Uterus (tissue), 4 donors: Measurements from ENCODE around the gene RPS24. TPM values are rescaled to one million over a fixed set of nuclear protein-coding genes. Genes with fewer than 3 reads are reported as not detected.

Experiments used
- DNase-seq, 2 donors: peaks; one replicate each; pipeline ENCODE4 v3.0.0-alpha.2; 2019 to 2020
- H3K27ac ChIP-seq, 2 donors: fragments of 200-600 bp; sonication (generic); 1 replicate in 1 of 2; 2 replicates in 1 of 2; pipeline ENCODE4 v1.5.1; 2016 to 2018
- H3K27me3 ChIP-seq, 2 donors: fragments of 200-600 bp; sonication (generic); one replicate each; pipeline ENCODE4 v1.5.1; 2018 to 2019; ENCODE audit warnings: control low read depth in 1 of 2
- H3K36me3 ChIP-seq, 2 donors: fragments of 200-600 bp; sonication (generic); one replicate each; pipeline ENCODE4 v1.5.1; 2019; ENCODE audit warnings: control low read depth in 1 of 2
- H3K4me1 ChIP-seq, 2 donors: fragments of 200-600 bp; sonication (generic); one replicate each; pipeline ENCODE4 v1.5.1; 2018 to 2019; ENCODE audit warnings: control low read depth in 1 of 2
- H3K4me3 ChIP-seq, 2 donors: fragments of 200-600 bp; sonication (generic); 1 replicate in 1 of 2; 2 replicates in 1 of 2; pipeline ENCODE4 v1.5.1; 2018 to 2019; ENCODE audit warnings: mild to moderate bottlenecking in 1 of 2
- H3K9me3 ChIP-seq, 2 donors: fragments of 200-600 bp; sonication (generic); one replicate each; pipeline ENCODE4 v1.5.1; 2019; ENCODE audit warnings: control low read depth in 1 of 2
- CTCF ChIP-seq, 4 experiments: fragments of 200-600 bp in 2 of 4; fragments of 450-650 bp in 2 of 4; sonication (generic) in 2 of 4; IDR thresholded peaks; one replicate each; pipeline ENCODE4 v1.5.1; 2016 to 2019; ENCODE audit warnings: antibody characterized with exemption in 4 of 4, mild to moderate bottlenecking in 2 of 4, moderate library complexity in 1 of 4
- POLR2A ChIP-seq, 2 donors: fragments of 450-650 bp; IDR thresholded peaks; one replicate each; pipeline ENCODE4 v1.6.1; 2016; ENCODE audit warnings: antibody characterized with exemption in 2 of 2, mild to moderate bottlenecking in 1 of 2, moderate library complexity in 1 of 2
- intact Hi-C: fragments of 100-400 bp; cut with DNase I; formaldehyde crosslinking; loops from one replicate; pipeline ENCODE4 v1.15.1; 2023; ENCODE audit warnings: low total_unique reads
- total RNA-seq, 4 donors: library from RNA; depleted of rRNA in 3 of 4; stranded (reverse); fragments of >200 nt in 3 of 4; gene quantifications; one replicate each; pipeline versions ENCODE4 v1.1.0 to v1.2.4, GENCODE V29; 2014 to 2023
- donor health status: DM: yes; HTN: yes; CAD: no.

RPS24 gene
- total RNA-seq, 4 donors from 2014 or later, result 1,764 to 3,381 (median 2,593) TPM

GRCh38 chr10:78028438-78029268 lies 5.0 kb upstream of the RPS24 start:
- peak overlapping the region; percentile 74 to 88 for H3K27ac ChIP-seq
- no peaks in the 10 kb centered on the region for H3K27me3 ChIP-seq
- peak overlapping the region; percentile 79 to 95 for H3K4me3 ChIP-seq
- no peaks in the 10 kb centered on the region for H3K9me3 ChIP-seq
- H3K4me1 ChIP-seq, result peaks cover 0 to 5% of the 10 kb centered on the region in 2 donors
- no peak for TF ChIP-seq CTCF (IDR thresholded peaks at IDR 0.05)
- TF ChIP-seq POLR2A (IDR thresholded peaks at IDR 0.05), result no peak
- no peak for DNase-seq
- H3K36me3 ChIP-seq, result no peaks in the 10 kb centered on the region
- intact Hi-C loops, result loop anchor here (5.0 kb wide), 1 partner anchor 181 kb away; no protein-coding TSS in a partner anchor

GRCh38 chr10:78029269-78030226 lies 4.1 kb upstream of the RPS24 start, which contains the start of gene POLR3A:
TSS of gene POLR3A (minus strand) at chr10:78029515. CDS start at chr10:78029407, 108 bp downstream.
- H3K36me3 ChIP-seq, result no peaks in the 10 kb centered on the region
- intact Hi-C loops, result loop anchor here (5.0 kb wide), 1 partner anchor 182 kb away; no protein-coding TSS in a partner anchor
- H3K4me1 ChIP-seq, result peaks cover 2 to 7% of the 10 kb centered on the region in 2 donors
- TF ChIP-seq CTCF (IDR thresholded peaks at IDR 0.05) (peak; percentile 58 to 85 (median 77)), POLR2A (IDR thresholded peaks at IDR 0.05) (peak in 1 of 2 donors; percentile 32)
- H3K4me3 ChIP-seq, result peak within 1 kb of the TSS; percentile 79 to 95
- no peaks in the 10 kb centered on the region for H3K9me3 ChIP-seq
- H3K27ac ChIP-seq, result peak within 1 kb of the TSS; percentile 74 to 88
- peak; percentile 95 to 97 for DNase-seq
- H3K27me3 ChIP-seq, result no peaks in the 10 kb centered on the region

GRCh38 chr10:78033387-78033636 lies 351 bp upstream of the RPS24 start:
- H3K4me1 ChIP-seq, result peaks cover 13% of the 10 kb centered on the region in 2 donors
- H3K4me3 ChIP-seq, result peak overlapping the region; percentile 46 to 84

GRCh38 chr10:78035025-78035424 lies 1.4 kb downstream of the RPS24 start:
- intact Hi-C loops, result no loop called here
- Histone ChIP-seq H3K4me3 (no peak overlapping the region), H3K27ac (peak overlapping the region; percentile 74 to 84), H3K4me1 (peaks cover 13% of the 10 kb centered on the region in 2 donors), H3K27me3 (no peaks in the 10 kb centered on the region), H3K36me3 (no peaks in the 10 kb centered on the region), H3K9me3 (no peaks in the 10 kb centered on the region)
- TF ChIP-seq CTCF (IDR thresholded peaks at IDR 0.05), result no peak
- no peak for TF ChIP-seq POLR2A (IDR thresholded peaks at IDR 0.05)
- no peak for DNase-seq

More at GRCh38 chr10:78033387-78033636, 351 bp upstream of the RPS24 start:
- Histone ChIP-seq H3K27me3 (no peaks in the 10 kb centered on the region), H3K27ac (peak overlapping the region in 1 of 2 donors; percentile 84), H3K36me3 (no peaks in the 10 kb centered on the region), H3K9me3 (no peaks in the 10 kb centered on the region)
- DNase-seq, result no peak
- no peak for TF ChIP-seq POLR2A (IDR thresholded peaks at IDR 0.05)
- TF ChIP-seq CTCF (IDR thresholded peaks at IDR 0.05), result no peak
- intact Hi-C loops, result no loop called here
